ENCODE data around the gene SNX20. TPM values are rescaled to one million over a fixed set of nuclear protein-coding genes. Genes with fewer than 3 reads are reported as not detected.

SNX20 gene
- total and polyA plus RNA-seq, 2 of the 13 experiments (the other 11 are each of a cell fraction or from before 2014, with no cell fraction given), result not detected

DNA sequence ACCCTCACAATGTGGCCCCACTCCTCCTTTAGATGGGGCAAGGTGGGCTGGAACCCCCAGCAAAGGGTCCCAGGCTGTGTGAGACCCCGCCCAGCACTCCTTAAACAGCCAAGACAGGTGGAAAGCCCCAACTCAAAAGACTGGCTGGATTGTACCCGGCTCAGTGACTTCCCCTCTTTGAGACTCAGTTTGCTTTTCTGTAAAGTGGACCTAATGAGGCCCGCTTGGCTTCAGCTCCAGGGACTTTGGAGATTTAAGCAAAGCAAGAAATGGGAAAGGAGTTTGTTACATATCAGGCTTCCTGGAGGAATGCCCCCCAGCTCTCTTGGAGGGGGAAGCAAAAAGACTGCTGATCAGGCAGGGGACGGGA, 39.3 kb downstream of the SNX20 start (continued):
- TF ChIP-seq MAFF (IDR thresholded peaks at IDR 0.05; ENCODE audit: low read depth, low read length), result no peak
- peak; percentile 16; the same call in 1 of the 2 replicates for TF ChIP-seq SSRP1 (CRISPR knock-in tag; IDR thresholded peaks at IDR 0.05)
- TF ChIP-seq, protein P1, sequence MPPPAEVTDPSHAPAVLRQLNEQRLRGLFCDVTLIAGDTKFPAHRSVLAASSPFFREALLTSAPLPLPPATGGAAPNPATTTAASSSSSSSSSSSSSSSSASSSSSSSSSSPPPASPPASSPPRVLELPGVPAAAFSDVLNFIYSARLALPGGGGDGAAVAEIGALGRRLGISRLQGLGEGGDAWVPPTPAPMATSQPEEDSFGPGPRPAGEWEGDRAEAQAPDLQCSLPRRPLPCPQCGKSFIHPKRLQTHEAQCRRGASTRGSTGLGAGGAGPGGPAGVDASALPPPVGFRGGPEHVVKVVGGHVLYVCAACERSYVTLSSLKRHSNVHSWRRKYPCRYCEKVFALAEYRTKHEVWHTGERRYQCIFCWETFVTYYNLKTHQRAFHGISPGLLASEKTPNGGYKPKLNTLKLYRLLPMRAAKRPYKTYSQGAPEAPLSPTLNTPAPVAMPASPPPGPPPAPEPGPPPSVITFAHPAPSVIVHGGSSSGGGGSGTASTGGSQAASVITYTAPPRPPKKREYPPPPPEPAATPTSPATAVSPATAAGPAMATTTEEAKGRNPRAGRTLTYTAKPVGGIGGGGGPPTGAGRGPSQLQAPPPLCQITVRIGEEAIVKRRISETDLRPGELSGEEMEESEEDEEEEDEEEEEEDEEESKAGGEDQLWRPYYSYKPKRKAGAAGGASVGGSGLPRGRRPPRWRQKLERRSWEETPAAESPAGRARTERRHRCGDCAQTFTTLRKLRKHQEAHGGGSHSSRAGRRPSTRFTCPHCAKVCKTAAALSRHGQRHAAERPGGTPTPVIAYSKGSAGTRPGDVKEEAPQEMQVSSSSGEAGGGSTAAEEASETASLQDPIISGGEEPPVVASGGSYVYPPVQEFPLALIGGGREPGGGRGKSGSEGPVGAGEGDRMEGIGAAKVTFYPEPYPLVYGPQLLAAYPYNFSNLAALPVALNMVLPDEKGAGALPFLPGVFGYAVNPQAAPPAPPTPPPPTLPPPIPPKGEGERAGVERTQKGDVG (CRISPR knock-in tag; IDR thresholded peaks at IDR 0.05; ENCODE audit: borderline replicate concordance), result no peak
- TF ChIP-seq, protein P2, sequence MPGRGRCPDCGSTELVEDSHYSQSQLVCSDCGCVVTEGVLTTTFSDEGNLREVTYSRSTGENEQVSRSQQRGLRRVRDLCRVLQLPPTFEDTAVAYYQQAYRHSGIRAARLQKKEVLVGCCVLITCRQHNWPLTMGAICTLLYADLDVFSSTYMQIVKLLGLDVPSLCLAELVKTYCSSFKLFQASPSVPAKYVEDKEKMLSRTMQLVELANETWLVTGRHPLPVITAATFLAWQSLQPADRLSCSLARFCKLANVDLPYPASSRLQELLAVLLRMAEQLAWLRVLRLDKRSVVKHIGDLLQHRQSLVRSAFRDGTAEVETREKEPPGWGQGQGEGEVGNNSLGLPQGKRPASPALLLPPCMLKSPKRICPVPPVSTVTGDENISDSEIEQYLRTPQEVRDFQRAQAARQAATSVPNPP (CRISPR knock-in tag; IDR thresholded peaks at IDR 0.05), result no peak
- peak; percentile 39; the same call in 1 of the 2 replicates for TF ChIP-seq ZFP90 (CRISPR knock-in tag; IDR thresholded peaks at IDR 0.05; ENCODE audit: borderline replicate concordance)
- TF ChIP-seq ZNF251 (CRISPR knock-in tag; IDR thresholded peaks at IDR 0.05), result no peak
- TF ChIP-seq ZSCAN29 (CRISPR knock-in tag; conservative IDR thresholded peaks at IDR 0.05), result no peak
- TF ChIP-seq HNRNPH1 (optimal IDR thresholded peaks at IDR 0.05; ENCODE audit: low read depth, low read length), result no peak
- TF ChIP-seq SRSF4 (IDR thresholded peaks at IDR 0.05; ENCODE audit: low read depth, low read length, poor library complexity, severe bottlenecking), result no peak
- TF ChIP-seq, protein P3, sequence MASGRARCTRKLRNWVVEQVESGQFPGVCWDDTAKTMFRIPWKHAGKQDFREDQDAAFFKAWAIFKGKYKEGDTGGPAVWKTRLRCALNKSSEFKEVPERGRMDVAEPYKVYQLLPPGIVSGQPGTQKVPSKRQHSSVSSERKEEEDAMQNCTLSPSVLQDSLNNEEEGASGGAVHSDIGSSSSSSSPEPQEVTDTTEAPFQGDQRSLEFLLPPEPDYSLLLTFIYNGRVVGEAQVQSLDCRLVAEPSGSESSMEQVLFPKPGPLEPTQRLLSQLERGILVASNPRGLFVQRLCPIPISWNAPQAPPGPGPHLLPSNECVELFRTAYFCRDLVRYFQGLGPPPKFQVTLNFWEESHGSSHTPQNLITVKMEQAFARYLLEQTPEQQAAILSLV (CRISPR knock-in tag; IDR thresholded peaks at IDR 0.05; ENCODE audit: borderline replicate concordance), result no peak
- TF ChIP-seq SRF (IDR thresholded peaks at IDR 0.05; ENCODE audit: low read depth, low read length), result no peak
- no peak for TF ChIP-seq ARNTL (CRISPR knock-in tag; IDR thresholded peaks at IDR 0.05)
- 0 out of 2 replicates have a peak, but pooled peaks have one; percentile 12 for TF ChIP-seq PAF1 (CRISPR knock-in tag; IDR thresholded peaks at IDR 0.05)
- no peak for TF ChIP-seq RARG (CRISPR knock-in tag; IDR thresholded peaks at IDR 0.05; ENCODE audit: low read depth)
- TF ChIP-seq, protein P4, sequence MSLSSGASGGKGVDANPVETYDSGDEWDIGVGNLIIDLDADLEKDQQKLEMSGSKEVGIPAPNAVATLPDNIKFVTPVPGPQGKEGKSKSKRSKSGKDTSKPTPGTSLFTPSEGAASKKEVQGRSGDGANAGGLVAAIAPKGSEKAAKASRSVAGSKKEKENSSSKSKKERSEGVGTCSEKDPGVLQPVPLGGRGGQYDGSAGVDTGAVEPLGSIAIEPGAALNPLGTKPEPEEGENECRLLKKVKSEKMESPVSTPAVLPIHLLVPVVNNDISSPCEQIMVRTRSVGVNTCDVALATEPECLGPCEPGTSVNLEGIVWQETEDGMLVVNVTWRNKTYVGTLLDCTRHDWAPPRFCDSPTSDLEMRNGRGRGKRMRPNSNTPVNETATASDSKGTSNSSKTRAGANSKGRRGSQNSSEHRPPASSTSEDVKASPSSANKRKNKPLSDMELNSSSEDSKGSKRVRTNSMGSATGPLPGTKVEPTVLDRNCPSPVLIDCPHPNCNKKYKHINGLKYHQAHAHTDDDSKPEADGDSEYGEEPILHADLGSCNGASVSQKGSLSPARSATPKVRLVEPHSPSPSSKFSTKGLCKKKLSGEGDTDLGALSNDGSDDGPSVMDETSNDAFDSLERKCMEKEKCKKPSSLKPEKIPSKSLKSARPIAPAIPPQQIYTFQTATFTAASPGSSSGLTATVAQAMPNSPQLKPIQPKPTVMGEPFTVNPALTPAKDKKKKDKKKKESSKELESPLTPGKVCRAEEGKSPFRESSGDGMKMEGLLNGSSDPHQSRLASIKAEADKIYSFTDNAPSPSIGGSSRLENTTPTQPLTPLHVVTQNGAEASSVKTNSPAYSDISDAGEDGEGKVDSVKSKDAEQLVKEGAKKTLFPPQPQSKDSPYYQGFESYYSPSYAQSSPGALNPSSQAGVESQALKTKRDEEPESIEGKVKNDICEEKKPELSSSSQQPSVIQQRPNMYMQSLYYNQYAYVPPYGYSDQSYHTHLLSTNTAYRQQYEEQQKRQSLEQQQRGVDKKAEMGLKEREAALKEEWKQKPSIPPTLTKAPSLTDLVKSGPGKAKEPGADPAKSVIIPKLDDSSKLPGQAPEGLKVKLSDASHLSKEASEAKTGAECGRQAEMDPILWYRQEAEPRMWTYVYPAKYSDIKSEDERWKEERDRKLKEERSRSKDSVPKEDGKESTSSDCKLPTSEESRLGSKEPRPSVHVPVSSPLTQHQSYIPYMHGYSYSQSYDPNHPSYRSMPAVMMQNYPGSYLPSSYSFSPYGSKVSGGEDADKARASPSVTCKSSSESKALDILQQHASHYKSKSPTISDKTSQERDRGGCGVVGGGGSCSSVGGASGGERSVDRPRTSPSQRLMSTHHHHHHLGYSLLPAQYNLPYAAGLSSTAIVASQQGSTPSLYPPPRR (CRISPR knock-in tag; IDR thresholded peaks at IDR 0.05; ENCODE audit: borderline replicate concordance), result no peak
- TF ChIP-seq, protein P5, sequence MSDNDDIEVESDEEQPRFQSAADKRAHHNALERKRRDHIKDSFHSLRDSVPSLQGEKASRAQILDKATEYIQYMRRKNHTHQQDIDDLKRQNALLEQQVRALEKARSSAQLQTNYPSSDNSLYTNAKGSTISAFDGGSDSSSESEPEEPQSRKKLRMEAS (IDR thresholded peaks at IDR 0.05), result no peak
- TF ChIP-seq ZNF615 (CRISPR knock-in tag; IDR thresholded peaks at IDR 0.05; ENCODE audit: borderline replicate concordance), result no peak
- TF ChIP-seq ZNF263 (CRISPR knock-in tag; IDR thresholded peaks at IDR 0.05), result 0 out of 2 replicates have a peak, but pooled peaks have one; percentile 23
- no peak for TF ChIP-seq ZNF781 (CRISPR knock-in tag; IDR thresholded peaks at IDR 0.05; ENCODE audit: borderline replicate concordance, not compliant biosample characterization)
- no peak for TF ChIP-seq KMT2A (CRISPR knock-in tag; IDR thresholded peaks at IDR 0.05)

Data from HepG2 (cell line).